CD4-positive, alpha-beta T cell treated with Interleukin-10 for 1 hour (primary cell): ENCODE data around the gene TXK.

ENCODE experiments used
- DNase-seq: peaks from one replicate; pipeline ENCODE4 v3.0.0-alpha.2; 2020

TXK gene

DNA sequence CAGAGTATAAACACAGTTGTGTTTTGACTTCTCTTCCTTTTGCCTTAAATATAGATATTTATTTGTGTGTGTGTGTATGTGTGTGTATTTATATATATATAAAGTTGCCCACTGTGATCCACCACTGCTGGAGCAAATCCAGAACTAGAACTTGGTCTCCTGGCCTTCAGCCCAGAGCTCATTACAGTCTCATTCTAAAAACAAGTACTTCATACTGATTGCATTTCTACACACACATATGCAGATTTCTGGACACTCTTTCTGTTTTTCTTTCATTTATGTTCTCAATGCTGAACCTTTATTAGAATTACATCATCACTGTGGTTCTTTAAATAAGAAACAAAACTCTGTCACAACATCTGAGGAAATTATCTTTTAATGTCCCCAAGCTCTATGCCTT lies 381 bp downstream of the TXK start:
- no peak for DNase-seq

DNA sequence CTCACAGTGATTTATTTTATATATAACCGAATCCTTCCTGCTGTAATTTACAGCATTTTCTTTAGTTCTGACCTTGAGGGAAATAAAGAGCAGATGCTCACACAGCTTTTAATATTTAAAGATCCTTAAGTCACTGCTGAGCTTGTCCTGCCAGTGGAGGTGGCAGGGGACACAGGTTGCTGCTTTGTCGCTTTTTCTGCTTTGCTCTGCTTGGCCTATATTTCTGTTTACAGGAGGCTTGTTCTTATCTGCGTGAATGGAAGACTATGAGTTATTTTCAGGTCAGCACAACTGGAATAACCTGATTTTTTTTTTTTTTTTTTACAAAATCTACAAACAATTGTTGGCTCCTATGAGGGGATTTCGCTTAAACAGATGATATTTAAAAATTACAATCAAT lies 2.3 kb downstream of the TXK start:
- DNase-seq: no peak

DNA sequence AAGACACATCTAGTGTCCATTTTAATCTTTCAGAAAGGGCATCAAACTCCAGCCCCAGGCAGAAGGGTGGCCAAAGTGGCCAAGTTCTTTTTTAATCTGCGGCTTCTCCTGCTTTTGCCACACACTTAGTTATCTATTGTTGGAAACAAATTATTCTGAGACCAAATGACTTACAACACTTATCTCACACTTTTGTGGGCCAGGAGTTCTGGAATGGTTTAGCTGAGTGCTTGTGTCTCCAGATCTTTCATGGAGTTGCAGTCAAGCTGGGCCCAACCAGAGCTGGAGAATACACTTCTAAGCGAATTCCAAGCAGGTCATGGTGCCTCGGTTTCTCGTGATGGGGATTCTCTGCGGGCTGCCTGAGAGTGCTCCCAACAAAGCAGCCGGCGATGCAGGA lies 4.0 kb downstream of the TXK start:
- DNase-seq: no peak

DNA sequence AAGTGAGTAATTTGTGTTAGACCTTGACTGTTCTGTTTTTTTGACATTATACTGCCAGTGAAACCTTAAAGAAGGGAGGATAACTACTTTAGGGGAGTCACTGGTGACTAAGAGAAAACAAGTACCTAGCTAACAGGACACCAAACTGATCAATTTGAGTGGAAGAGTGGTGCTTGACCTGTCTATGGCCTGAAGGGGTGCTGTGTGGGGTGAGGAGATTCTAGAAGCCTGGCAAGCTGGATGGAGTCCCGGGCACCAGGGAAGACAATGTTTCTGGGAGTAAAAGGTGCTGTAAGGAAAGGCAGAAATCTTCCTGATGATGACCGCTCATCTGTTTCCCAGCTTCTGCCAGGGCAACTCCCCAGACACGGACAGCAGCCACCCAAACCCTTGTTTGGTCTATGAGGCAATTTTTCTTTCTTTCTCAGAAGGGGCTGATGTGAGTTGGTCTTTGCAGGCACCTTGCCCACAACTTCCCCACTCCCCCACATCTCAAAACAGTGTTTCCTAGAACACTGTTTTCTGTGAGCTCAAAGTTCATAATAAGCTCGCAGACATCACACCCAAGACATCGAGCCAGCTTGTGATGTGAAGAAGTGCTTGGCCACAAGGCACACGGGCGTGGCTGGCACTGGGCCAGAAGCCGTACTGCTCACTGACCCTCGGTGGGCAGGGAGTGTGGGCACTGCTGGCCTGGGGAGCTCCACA lies 4.6 kb downstream of the TXK start:
- peak; percentile 51 for DNase-seq

DNA sequence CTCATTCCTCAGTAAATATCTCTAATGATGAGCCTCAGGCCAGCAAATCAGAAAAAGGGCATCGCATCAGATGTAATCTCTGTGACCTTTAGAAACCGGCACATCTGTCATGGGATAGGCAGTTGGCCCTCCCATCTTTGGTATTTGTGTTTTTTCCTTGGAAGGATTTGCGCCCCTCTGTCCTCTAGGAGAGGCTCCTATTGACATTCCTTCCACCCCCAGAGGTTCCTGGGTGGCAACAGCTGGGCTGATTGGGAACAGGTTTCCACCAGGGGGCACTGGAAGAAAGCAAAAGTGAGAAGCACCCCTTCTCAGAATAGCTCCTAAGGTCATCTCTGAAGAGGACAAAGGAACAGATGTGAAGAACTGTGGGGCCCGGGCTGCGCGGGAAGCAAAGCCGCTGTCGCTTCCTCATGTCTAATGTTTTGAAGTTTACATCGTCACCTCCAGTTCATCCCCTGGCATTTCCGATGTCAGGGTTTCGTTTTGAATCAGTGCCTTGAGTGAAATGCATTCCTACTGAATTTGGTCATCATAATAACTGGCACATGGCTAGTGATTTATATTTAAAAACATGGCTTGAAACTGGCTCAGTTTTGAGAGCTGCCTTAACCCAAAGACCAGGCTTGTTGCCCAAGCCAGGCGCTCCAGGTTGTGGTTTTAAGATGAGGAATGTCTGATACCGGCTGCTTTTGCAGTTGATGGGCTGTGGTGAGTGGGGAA lies 6.2 kb downstream of the TXK start:
- peak; percentile 77 for DNase-seq

DNA sequence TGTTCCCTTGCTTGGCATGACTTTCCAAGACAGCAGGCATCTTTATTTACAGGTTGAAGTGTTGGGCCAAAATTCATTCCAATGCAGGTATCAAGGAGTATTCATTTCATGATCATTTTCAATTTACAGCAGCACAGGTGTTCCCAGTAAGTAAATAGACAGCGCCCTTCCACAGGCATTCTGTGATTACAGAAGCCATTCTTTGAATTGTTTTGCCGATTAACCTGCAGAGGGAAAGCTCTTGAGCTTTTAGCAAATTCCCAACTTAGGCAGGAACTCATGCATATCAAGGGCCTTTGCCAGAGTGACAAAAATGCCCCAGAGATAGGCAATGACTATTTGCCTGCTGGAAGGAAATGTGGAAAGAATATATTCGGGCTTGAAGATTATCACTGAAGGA lies 6.8 kb downstream of the TXK start:
- DNase-seq: no peak

DNA sequence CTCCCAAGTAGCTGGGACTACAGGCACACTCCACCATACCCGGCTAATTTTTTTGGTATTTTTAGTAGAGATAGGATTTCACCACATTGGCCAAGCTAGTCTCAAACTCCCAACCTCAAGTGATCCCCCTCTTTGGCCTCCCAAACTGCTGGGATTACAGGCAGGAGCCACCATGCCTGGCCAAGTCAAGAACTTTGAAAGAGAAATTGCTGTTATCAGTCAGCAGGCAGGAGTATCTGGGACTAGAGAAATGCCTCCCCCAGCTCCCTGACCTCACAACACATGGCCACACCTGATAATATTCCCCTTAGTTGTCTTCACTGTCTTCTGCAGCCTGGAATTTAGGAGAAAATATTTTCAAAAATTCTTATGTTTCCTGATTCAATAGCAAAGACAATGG lies 7.4 kb downstream of the TXK start:
- DNase-seq: no peak

DNA sequence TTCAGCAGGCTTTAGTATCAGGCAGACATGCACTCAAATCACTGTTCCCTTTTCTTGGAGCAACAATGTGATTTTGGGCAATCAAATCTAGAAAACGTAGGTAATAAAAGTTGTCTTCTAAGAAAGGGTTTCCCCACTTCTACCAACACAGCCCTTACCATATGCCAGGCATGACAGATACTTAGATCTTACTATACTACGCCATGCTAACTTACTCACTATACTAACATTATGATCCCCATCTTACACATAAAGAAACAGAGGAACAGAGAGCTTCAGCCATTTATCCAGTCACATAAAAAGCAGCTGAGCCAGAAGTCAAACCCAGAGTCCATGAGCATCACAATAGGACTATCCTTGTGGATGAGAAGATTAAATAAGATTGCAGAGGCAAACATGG lies 9.2 kb downstream of the TXK start:
- DNase-seq: no peak

DNA sequence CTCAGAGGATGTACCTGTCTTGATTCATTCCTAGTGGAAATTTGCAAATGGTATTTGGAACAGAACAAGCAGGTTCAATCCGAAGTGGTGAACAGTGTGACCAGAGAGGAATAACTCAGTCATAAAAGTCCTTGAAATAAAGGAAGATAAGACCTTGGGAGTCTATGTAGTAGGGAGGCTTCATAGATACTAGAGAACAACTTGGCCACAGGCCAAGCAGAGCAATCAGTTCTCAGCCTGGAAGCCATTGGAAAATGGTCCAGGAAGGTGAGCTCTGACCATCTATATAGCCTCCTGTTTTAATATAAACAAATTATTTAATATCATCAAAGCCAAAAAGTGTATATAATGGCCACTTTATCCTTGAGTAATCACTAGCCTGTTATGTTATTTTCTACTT lies 11.3 kb downstream of the TXK start:
- no peak for DNase-seq

DNA sequence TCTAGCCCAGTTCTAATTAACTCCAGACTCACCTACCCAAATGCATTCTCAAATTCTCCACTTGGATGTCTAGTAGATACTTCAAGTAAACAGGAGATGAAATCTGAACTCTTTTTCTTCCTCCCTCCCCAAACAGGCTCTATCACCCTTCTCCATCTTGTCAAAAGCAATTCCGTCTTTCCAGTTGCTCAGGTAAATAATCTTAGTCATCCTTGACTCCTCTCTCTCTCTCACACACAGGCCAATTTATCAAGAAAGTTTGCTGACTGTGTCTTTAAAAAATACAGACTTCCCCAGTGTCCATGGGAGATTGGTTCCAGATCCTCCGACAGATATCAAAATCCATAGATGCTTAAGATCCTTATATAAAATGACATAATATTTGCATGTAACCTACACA lies 12.9 kb downstream of the TXK start:
- DNase-seq: no peak

DNA sequence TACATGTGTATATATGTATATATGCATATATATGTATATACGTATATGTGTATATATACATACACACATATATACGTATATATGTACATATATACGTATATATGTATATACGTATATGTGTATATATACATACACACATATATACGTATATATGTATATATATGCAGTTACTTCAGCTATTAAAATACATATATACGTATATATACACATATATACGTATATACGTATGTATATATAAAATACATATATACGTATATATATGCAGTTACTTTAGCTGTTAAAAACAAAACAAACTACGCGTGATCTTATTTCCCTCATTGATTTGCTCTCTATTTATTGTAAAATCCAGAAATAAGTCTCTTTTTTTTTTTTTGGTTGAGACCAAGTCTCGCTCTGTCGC lies 13.9 kb downstream of the TXK start:
- no peak for DNase-seq

DNA sequence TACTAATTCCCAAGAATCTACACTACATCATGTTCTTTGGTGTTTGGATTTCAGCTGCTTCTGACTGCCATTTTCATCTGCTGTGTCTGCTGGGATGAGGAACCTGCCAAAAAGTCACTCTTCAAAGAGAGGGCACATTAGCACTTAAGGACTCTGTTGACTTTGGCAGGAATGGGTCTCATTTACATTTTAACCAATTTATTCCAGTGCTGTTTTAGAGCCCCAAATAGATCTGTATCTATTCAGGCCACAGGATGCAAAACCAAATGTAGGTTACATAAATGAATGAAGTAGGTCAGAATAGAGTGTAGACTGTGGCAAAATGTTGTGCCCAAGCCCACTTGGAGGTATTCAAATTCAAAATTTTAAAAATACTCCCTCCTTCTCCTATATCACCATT lies 14.4 kb downstream of the TXK start:
- no peak for DNase-seq

DNA sequence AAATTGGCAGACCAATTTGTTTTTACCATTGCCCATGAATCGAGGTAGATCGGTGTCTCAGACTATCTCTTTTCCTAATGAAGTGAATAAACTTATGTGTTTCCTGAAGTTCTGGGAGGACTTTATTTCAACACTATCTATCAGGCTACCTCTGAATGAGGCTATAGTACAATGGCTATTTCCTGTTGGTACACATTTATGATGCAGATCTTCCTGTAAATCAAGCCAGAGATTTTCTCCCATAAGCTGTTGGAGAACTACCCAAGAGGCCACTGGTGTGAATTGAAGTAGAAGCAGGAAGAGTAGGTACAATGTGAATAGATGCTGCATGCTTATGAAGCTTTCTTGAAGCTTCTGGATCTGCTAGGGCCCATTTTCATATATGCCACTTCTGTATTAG lies 16.0 kb downstream of the TXK start:
- no peak for DNase-seq

DNA sequence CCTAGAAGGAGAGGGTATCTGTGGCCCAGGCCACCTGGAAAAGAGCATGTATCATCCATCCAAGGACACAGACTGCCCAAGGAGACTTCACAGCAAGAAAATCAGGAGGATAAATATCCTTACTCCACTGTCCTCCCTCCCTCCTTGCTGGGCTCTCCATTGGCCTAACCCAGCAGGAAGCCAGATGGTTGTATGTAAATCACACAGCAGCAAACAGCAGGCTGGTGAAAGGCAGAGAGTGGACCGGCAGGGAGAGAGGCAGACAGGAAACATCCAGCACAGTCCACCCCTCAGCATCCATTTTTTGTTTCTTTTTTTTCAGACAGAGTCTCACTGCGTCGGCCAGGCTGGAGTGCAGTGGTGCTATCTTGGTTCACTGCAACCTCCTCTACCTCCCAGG lies 17.5 kb downstream of the TXK start:
- DNase-seq: no peak

DNA sequence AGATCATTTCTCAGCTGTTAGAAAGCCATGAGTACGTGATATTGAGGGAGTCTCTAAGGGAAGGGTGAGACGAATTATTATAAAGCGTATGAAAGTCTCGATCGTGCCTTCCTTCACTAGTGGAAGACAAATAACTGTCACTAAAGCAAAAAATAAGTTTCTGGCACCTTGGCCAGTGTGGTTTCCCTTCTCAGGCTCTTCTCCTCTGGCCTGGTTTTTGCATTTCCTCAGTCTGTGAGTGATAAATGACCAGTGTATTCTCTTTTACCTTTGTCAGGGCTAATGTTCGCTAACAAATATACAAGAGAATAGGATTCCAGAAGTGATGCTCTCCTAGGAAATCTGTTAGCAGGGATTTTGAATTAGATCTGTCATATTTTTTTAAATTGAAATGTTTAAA lies 19.6 kb downstream of the TXK start:
- no peak for DNase-seq

DNA sequence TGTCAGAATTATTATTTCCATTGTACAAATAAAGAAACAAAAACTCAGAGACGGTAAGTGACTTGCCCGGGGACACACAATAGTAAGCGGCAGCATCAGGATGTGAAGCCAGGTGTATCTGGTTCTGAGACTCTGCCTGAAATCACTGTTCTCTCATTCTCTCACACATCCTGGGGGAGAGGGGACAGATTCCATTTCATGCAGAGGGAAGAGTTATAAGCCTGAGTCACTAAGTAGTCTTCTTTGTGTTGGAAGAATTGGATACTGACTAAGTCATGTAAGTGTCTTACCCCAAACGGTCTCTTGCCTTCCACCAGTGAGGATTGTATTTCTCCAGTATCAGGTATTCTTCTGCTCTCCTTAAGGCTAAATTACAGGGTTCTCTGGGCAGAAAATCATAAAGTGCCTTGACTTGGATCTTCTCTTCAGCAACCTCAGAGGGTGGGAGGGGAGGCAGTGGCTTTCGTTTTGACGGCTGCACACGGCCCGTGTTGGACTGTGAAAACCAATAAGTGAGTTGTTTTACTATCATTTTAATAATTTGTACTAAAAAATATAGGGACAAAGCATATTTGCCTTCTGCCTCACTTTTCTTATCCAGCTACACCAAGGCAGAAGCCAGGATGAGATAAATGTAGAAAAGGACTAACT lies 21.9 kb downstream of the TXK start:
- DNase-seq: no peak

DNA sequence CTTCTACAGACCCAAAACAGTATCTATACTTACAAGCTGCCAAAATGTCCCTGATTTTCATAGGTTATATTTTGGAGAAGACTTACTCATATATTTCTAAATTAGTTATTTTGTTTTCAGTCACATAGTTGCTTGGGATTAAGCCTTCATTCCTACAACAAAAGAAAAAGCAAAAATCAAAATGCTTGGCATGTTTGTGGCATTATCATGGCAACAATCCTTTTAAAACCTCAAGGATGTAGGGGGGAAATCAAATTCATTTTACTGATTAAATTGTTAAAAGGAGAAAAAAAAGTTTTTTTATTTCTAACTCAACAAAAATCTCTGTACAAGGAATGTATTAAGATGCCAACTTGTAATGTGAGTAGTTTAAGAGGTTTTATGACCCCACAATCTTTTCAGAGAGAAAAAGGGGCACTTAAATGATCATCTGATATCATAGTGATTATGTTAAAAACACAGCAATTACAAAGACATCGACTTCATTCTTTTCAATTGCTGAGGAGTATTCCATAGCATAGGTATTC lies 23.5 kb downstream of the TXK start:
- DNase-seq: no peak

DNA sequence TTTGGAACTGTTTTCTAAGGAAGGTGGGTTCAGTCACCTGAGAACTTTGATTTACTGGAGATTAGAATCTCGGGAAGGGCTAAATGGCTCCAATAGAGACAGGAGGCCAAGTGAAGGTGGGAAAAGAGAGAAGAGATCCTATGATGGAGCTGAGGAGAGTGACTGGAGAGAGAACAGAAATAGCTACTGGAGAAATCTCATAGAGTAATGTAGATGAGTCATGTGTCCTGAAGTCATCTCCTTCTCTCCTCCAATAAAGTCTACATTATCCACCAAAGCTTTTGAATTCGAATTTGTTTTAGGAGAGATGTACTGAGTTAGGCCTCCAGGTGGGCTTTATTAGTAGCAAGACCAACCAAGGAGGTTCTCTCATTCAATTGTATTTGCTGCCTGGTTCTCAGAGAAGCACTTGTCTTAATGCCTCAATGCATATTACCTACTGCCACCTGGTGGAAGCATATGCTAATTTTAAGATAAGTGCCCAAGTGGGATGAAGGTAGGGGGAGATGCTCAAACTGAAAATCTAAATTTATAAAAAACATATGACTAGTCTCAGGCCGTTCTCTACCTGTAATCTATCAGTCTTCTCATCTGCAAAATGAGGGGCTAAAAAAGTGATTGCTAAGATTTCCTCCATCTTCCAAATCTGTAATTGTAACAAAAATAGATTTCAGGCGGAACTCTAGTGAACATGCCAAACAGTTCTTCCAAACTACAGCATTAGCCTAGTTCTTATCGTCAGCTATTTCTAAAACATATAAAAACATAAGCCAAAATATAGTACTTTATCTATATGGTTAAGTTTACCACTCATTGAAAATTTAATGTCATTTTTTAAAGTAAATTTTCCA lies 24.4 kb downstream of the TXK start:
- peak; percentile 65 for DNase-seq

DNA sequence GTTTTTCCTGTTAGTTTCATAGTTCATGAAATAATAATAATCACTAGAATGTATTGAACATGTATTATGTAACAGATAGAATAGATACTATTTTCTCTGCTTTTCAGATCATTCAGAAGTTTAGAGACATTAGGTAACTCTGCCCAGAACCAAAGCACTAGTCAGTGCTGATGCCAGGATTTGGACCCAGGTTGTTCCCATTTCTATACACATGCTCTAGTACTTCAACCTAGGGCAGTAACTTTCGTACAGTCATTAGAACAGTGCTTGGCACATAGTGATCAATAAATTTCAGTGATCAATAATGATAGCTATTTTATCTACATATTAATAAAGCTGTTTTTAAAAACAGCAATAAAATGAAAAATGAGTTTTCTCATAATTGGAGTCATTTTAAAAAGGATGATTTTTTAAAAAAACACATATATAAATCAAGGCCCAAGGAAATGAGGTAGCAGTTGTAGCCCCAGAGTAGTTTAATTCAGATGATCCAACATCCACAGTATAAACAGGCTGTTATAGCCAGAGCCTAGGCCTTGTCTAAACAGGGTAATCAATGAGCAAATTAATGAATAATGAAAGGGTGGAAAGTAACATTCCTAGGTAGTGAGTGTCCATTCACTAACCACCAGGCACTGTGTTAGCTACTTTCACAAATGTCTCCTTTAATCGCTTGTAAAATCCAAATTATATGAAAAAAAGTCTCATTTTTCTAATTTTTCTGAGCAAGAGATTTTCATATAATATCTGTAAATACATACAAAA lies 25.6 kb downstream of the TXK start:
- DNase-seq: no peak

DNA sequence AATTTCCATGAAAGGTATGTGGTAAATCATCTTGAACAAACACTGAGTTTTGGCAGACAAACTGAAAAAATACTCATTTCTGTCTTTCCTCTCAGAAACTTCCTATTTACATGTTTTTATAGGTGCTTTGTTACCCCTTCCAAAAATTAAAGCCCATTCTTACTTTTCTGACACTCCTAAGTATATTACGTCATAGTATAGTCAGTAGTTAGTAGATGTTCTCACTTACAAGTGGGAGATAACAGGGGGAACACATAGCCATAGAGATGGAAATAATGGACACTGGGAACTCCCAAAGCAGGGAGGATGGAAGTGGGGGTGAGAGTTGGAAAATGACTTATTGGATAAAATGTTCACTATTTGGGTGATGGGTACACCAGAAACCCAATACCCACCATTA lies 28.8 kb downstream of the TXK start:
- no peak for DNase-seq

DNA sequence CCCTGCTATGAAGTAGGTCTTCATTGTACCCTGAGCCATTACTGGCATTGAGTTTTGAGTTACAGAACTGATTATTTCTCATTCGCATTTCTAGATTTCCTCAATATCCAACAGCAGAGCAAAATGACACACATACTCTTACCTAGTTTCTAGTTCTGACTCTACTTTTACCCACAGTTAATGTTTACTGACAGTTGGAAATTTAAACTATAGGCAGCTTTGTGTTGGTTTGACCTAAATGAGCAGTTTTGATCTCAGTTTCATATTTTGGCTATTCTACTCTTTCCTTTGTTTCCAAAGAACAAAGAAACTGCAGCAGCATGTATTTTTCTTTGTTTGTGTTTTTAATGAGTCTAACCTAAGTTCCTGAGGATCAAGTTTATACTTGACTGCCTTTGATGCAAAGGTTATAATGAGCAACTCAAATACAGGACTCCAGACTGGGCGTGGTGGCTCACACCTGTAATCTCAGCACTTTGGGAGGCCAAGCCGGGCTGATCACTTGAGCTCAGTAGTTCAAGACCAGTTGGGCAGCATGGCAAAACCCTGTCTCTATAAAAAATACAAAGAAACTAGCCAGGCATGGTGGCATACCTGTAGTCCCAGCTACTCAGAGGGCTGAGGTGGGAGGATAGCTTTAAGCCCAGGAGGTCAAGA lies 30.4 kb downstream of the TXK start:
- no peak for DNase-seq

DNA sequence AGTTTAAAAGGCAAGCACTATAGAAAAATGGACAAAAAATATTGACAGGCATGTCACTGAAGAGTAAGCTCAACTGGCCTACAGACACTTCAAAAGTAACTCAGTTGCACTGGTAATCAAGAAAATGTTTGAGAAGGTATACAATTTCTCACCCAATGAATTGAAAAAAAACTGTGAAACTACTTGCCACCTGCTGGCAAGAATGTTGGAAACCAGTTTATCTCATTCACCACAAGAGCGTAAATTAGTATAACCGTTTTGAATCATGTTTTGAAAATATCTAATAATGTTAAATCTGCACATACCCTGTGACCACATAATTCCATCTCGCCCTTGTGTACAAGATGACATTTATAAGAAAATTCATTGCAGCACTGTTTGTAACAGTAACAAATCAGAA lies 31.7 kb downstream of the TXK start:
- no peak for DNase-seq
